ENCODE data around the gene INKA2. TPM values are rescaled to one million over a fixed set of nuclear protein-coding genes. Genes with fewer than 3 reads are reported as not detected.
"Not testable (repeated sequence)": the region's sequence is repeated elsewhere in the genome, so short reads cannot be mapped to it uniquely, and the experiment has no call there.

Gene INKA2
- total RNA-seq, 1 donor from 2014 or later, result 4.0 TPM

DNA sequence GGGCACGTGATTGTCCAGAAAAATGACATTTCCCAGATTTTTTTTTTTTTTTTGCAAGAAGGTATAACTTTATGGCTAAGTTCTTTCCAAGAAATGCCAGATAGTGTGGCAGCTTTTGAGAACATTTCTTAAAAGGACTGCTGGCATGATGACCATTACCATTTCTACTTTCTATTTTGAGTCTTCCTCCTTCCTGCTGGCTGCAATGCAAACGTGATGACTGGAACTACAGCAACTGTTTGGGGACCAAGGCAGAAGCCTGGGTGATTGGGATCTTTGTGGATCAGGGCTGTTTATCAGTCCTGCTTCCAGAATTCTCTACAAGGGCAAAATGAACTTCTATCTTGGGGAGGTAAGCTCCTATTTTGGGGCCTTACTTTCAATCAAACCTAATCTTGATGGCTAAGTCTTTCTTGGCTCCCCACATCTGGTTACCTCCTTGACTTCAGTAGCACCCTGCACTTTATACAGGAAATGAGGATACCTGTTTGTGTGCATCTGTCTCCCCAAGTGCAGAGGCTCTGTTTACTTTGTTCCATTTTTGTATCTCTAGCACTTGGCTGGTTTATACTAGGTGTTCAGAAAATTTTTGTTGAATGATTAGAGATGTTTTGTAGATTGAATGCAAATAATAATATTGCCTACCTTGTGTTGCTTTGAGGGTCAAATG lies 12.8 kb upstream of the INKA2 start:
- intact Hi-C loops (cut with micrococcal nuclease), result loop anchor here (10.0 kb wide), 3 partner anchors 557 to 877 kb away; partner anchors contain the start of genes CD53 and LRIF1

DNA sequence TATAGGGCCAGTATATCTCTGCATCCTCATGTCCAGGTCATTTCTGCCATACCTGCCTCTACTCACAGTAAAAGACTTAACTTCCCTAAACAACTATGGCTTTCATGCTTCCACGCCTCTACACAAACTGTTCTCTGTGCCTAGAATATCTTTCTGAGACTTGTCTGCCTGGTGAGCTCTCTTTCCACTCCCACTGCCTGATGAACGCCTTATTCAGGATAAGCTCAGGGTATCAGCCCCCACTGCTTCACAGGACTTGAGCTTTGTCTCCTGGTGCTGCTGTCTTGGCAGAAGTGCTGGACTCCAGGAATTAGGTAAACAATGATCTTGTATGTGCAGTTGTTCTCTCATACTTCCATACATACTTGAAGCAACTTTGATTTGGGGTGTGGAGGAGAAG lies 11.7 kb upstream of the INKA2 start:
- intact Hi-C loops (cut with micrococcal nuclease), result loop anchor here (10.0 kb wide), 3 partner anchors 556 to 876 kb away; partner anchors contain the start of genes CD53 and LRIF1

DNA sequence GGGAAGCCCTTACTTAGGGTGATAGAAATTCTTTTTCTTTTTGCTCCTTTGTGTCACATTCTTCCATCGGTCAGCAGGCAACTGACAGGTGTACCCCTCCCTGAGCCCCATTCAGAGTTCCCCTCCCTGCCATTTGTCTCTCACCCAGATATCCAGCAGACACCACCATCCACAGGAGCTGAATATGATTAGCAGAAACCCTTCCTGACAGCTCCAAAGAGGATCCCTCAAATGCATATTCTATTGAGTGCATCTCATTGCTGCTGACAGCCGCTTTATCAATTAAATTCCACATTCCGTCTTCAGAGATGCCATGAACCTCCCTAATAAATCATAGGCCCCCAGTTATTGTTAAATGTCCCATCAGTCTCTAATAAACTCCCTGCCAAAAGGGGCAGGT lies 10.4 kb upstream of the INKA2 start:
- intact Hi-C loops (cut with micrococcal nuclease), result loop anchor here (10.0 kb wide), 3 partner anchors 555 to 875 kb away; partner anchors contain the start of genes CD53 and LRIF1

DNA sequence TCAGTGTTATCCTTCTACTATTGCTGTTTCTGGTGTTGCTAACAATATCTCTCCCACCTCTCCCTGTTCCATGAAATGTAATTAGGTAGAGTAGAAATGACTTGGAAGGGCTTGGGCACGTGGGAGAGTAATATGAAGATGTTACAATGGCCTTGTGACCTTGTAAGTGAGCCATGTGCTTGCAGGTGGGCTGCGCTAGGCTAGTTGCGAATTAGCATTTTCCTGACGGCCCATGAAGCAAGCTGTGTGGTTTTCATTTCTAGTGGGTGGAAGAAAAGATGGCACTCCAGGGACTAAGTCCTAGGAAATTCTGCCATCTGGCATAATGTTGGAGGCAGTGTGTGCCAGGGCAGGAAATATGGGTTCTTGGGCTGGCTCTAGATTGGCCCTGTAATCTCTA lies 8.8 kb upstream of the INKA2 start:
- intact Hi-C loops (cut with micrococcal nuclease), result loop anchor here (1.0 to 2.0 kb wide), 2 partner anchors 33 to 239 kb away; no protein-coding TSS in a partner anchor

DNA sequence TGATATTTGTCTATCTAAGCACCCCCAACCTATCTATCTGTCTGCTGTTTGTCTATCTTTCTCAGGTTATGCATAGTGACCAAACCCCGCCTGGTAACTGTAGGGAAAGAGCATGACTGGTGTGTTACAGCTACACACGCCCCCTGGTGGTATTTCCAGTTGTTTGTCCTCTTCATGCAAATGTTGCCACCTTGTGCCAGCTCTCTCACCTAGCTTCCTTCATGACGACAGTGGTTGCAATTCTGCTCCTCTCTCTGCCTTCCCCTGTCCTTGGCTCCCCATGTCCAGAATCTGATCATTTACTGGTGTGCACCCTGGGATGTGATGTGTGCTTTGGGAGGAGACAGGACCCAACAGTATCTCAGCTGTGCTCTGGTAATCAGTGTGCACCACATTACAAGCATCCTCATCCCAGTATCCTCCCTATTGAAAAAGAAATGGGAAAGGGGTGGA lies 8.1 kb upstream of the INKA2 start:
- intact Hi-C loops (cut with micrococcal nuclease), result loop anchor here (1.0 to 2.0 kb wide), 2 partner anchors 32 to 239 kb away; no protein-coding TSS in a partner anchor

DNA sequence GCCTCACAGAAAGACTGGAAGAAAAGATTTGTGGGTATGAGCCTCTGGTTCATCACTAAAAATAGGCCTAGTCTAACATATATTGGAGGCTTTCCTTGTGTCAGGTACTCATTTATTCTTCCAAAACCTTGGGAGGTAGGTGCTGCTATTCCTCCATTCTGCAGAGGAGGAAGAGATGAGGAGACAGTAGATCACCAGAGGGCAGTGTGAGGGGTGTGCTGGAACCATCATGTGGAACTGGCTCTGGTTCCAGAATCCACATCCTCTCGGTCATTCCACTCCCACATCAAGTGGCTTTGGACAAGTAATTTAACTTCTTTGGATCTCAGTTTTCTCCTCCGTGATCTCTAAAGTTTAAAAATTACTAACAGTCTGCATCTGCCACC lies 7.4 kb upstream of the INKA2 start:
- intact Hi-C loops (cut with micrococcal nuclease), result loop anchor here (2.0 kb wide), 1 partner anchor 238 kb away; no protein-coding TSS in a partner anchor

DNA sequence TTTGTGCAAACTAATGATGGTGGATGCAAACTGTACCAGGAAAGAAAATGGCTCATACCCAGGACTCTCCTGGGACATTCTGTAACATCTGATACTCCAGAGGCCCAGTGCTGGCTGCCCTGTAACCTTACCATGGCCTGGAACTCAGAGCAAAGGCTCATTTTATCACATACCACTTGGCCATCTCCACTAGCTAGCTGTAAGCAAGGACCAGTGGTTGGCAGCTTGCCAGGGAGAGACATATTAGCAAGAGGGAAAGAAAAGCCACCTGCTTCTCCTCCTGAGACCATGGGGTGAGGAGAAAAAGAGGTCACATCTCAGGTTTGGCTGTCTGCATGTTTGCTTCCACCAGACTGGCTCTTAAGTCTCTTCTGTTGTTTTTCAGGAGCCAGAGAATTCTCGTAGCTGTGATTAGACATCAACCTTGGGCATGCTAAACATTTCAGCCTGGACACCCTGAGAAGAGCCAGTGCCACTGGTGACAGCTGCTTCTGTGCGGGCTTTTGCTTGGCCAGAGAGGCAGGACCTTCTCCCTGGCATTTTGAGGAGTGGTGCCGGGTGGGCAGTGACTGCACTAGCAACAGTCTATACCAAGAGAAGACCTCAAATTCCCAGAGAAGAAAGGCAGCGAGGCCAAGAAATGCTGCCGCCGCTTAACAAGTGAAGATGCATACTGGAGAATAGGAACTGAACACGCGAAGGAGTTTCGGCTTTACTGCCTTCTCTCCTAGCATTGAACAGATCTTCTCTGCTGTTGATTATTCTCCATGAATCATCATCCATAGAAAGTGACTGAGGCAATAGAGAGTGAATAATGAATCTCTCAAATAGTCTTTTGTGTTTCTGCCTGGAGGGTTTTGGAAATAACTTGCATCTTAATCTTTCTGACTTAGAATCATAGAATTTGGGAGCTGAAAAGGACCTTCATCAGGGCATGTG lies 6.7 kb upstream of the INKA2 start:
- intact Hi-C loops (cut with micrococcal nuclease), result loop anchor here (2.0 kb wide), 1 partner anchor 237 kb away; no protein-coding TSS in a partner anchor

DNA sequence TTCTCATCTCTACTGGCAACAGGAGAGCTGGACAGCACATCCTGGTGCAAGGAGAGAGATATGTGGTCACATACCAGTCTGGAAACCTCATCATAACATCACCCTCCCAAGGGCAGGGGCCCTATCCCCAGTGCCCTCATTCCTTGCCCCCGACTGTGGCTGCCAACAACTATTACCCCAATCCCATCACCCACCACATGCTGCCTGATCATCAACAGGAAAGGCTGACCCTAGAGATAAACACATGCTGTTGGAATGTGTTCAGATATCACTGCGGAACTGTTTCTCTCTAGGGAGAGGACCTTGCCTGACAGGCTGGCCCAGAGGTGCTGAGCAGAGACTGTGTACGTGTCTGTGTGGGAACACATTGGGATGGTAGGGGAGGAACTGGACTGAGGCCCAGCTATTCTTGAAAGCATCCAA lies 4.5 kb upstream of the INKA2 start:
- intact Hi-C loops (cut with micrococcal nuclease), result no loop called here

DNA sequence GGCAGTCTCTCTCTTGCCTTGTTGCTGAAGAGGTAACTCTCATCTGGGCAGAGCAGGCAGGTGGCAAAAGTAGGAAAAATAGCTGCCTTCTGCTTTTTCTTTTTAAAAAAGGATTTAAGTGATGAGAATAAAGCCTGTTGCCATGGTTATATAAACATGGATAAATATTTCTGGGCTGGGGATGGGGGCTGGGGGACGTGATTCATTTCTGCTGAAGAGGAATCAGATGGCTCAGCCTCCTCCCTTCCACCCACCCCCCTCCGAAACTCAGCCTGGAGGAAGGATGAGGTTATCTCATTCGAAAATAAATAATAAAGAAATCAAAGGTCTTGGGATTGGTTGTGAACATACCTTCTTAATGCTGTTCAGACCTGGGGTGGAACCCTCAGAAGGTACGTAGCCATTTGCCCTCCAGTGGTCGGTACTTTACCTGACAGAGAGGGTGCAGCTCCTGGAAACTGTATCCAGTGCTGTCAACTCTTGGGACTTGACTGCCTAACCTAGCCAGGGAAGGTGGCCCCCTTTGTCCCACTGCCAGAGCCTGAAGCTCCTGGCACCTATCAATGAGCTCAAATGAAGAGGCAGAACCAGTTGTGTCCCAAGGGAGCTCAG lies 3.8 kb upstream of the INKA2 start:
- intact Hi-C loops (cut with micrococcal nuclease), result no loop called here

DNA sequence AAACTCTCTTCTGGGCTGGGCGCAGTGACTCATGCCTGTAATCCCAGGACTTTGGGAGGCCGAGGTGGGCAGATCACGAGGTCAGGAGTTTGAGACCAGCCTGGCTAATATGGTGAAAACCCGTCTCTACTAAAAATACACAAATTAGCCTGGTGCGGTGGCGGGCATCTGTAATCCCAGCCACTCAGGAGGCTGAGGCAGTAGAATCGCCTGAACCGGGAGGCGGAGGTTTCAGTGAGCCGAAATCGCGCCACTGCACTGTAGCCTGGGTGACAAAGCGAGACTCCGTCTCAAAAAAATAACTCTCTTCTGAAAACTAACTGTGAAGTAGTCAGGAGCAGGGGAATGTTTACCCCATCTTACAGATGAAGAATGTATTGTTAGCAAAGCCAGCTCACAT lies 3.1 kb upstream of the INKA2 start:
- intact Hi-C loops (cut with micrococcal nuclease), result not testable (repeated sequence)

DNA sequence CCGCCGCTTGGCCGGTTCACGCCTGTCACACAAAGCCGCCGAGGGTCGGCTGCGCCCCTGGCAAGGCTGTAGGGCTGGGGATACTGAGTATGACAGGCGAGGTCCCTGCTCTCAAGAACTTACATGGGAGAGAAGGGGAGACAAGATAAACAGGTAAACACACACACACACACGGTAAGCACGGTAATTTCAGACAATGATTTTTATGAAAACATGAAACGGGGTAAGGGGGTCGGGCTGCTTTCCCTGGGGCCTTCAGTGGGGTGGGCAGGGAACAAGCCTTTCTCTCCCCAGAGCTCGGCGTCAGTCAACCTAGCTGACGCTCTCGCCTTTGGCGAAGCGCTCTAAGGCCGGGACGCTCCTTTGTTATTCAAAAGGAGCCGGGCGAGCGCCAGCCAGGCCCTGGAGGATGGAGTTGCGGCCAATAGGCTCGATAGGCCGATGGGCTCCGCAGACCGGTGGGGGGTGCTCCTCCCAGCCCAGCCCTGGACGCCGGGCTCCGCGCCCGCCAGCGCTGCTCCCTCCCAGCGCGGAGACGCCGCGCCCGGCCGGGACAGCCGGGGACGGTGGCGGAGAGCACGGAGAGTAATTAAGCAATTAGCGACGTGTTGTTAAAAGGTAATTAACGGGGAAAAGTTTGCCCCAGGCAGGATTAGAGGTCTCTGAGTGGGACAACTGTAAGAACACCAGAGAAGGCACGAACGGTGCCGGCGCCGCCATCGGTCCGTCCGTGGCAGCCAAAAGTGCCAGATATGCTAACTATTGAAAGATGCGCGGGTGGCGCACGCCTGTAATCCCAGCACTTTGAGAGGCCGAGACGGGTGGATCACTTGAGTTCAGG lies 950 bp upstream of the INKA2 start:
- intact Hi-C loops (cut with micrococcal nuclease), result loop anchor here (1.0 to 5.0 kb wide), 3 partner anchors 15 to 113 kb away; partner anchors contain the start of gene DDX20

DNA sequence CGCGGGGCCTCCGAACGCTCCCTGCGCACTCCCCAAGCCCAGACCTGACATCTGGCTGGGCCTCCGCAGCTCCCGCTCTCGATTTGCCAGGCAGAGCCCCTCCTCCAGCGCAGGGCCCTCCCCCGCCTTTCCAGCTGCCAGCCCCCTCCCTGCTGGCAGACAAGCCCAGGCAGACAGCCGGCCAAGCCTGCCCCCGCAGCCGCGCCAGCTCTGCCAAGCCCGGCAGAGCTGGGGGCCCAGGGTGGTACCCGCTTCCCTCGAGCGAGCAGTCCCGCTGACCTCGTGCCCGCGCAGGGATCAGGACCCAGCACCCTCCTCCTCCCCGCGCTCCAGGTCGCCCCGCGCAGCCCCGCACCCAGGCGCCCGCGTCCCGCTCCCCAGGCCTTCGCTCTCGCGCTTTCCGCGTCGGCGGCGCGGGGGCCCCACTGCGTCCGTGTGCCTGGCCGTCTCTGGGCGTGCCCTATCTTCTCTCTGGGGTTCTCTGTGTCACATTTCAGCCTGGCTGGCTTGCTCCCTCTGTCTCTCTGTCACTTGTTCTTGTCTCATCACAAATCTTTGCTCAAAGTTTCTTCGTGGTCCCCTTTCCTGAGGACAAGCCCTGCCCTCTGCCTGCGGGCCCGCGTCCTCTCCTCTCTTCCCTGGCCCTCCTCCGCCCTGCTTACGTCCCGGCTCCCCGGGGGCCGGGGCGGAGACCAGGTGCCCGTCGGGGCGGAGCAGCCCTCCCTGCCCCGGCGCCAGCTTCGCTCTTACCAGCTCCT lies 580 bp downstream of the INKA2 start:
- intact Hi-C loops (cut with micrococcal nuclease), result loop anchor here (1.0 to 5.0 kb wide), 3 partner anchors 17 to 111 kb away; partner anchors contain the start of gene DDX20

DNA sequence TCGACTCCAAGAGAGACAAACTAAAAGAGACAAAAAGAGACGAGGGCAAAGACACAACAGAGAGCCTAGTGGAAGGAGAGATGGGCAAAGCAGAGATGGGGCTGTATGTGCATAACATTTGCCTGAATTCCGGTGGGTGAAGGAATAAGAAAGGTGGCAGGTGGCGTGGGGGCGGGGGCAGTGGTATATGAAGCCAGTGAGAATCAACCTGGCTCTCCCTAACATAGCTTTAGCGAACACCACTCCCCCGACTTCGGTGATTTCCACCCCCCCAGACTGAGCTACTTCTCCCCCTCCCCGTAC lies 1.1 kb downstream of the INKA2 start:
- intact Hi-C loops (cut with micrococcal nuclease), result loop anchor here (2.0 to 5.0 kb wide), 2 partner anchors 21 to 111 kb away; no protein-coding TSS in a partner anchor

DNA sequence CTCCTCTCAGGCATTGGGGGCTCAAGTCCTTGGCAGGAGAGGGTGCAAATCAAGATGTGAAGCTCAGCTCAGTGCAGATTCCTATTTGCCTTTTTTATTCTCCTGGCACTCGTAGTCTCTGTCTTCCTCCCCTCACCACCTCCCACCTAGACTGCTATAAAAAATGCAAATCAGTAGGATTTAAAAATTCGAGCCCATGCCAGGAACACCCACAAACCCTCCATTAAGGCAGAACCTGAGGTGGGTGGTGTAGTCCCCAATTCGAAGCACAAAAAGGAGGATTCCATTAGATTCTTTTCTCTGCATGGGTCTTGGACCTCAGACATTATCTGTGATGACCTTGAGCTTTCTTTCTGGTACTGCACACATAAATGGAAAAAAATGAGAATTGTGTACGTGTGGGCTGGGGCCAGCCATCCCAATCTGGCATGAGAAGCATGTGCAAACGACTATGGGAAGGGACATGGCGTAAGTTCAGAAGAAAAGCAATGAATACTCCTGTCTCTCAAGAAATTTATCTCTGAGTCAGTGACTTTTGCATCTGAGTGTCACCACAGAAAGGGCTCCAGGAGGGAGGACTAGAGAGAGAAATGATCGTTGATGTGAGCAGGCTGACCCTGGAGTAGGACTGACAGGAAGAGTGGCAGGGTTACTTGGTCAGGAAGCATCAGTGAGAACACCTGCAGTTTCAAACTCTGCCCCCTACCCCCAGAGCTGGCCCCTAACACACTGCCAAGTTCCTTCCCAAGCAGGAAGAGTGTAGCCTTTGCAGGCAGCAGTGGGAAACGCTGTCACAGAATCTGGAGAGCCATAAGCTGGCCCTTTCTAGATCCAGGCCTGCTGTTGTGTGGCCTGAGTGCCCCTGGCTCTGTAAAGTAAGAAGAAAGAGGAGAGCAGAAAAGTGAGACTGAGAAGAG lies 1.7 kb downstream of the INKA2 start:
- intact Hi-C loops (cut with micrococcal nuclease), result loop anchor here (2.0 to 5.0 kb wide), 2 partner anchors 21 to 110 kb away; no protein-coding TSS in a partner anchor

DNA sequence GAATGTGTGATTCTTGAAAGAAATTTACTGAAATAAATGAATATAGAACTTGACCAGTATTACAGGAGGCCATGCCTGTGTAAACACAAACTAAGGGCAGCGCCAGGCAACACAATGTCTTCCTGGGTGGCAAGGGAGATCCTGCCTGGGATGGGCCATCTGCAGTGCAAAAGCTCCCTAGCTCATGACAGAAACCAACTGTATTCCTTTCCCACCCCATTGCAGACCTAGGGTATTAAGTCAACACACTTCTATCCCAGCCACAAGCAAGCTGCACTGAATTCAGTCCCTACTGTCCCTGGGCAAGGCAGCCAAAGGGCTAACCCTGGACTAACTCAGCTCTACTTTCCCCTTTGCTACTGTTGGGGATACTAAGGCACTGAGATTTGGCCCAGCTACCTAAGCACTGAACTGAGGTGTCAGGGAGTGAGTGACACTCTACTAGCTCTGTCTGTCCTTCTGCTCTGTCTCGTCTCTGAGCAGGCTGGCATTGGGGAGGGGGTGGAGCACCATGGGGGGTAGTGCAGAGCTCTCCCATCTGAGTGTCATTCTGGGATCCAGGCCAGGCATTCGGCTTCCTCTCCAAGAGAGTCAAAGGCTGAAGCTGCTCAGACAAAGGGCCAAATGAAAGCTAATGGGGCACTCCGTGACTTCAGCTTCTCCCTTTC lies 2.5 kb downstream of the INKA2 start:
- intact Hi-C loops (cut with micrococcal nuclease), result loop anchor here (5.0 kb wide), 1 partner anchor 109 kb away; no protein-coding TSS in a partner anchor

DNA sequence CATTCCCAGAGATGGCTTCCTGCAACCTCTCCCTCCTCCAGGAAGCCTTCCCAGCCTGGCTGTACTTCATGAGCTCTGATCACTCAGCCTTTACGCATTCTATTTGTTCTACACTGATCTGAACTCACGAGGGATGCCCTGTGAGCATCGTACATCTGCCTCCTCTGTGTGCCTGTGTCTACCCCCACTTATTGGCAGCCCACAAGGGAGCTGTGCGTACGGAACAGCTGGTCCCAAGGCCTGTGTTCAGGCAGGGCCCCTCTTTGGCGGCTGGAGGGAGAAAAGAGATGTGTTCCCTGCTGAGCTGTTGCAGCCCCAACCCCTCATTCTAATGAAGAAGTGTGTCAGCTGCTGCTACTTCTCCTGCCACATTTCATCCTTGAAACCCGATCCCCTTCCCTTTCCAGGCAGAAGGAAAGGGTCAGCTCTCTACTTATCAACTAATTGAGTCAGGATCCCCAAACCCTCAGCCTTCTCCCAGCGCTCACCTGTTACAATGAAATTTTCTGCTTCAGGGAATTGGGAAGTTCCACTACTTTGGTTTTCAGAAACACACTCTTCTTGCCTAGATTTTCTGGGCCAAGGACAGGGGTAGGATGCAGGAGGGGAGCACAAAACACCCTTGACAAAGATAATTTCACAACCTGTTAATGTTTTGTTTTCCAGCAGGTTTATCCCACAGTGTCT lies 3.2 kb downstream of the INKA2 start:
- intact Hi-C loops (cut with micrococcal nuclease), result loop anchor here (5.0 kb wide), 1 partner anchor 109 kb away; no protein-coding TSS in a partner anchor

DNA sequence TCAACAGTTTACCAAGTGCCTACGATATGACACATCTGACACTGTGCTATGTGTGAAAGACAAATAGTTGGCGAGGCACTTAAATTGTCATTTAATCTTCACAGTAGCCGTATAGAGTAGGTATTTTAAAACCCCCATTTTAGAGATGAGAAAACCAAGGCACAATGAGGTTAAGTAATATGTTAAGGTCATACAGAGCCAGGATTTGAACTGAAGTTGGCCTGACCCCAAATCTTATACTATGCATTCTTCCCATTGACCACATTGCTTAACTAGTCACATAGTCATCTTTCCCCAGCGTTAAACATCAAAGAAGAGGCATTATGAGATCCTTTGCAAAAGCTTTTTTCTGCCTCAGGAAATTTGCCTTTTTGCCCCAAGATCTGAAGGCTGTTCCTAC lies 3.9 kb downstream of the INKA2 start:
- intact Hi-C loops (cut with micrococcal nuclease), result loop anchor here (5.0 kb wide), 1 partner anchor 108 kb away; no protein-coding TSS in a partner anchor
